ENCODE results near the gene RYR3. TPM values are rescaled to one million over a fixed set of nuclear protein-coding genes. Genes with fewer than 3 reads are reported as not detected.

Gene RYR3
- total RNA-seq, 5 donors from 2014 or later (not counting 1 experiment from before 2014, with no cell fraction given) = 0.03 to 0.07 (median 0.04) TPM; not detected in 1

- Histone ChIP-seq H3K9me3 (no peaks in the 10 kb centered on the region), H3K27ac (ENCODE audit: low read length) (no peak overlapping the region), H3K4me1 (ENCODE audit: control insufficient read depth in 1 of 2, extremely low read depth in 1 of 2, insufficient read depth in 2 of 2, low read length in 2 of 2) (no peaks in the 10 kb centered on the region), H3K4me3 (ENCODE audit: control insufficient read depth in 1 of 2, extremely low read depth in 1 of 2, low read length in 1 of 2) (no peak overlapping the region), H3K27me3 (replicated peaks in 1 of 2; ENCODE audit: control insufficient read depth in 2 of 2, extremely low read depth in 1 of 2, insufficient read depth in 2 of 2, low read length in 1 of 2) (no peaks in the 10 kb centered on the region), H3K36me3 (ENCODE audit: control insufficient read depth in 2 of 2, extremely low read depth in 1 of 2, insufficient read depth in 1 of 2, low read length in 1 of 2) (no peaks in the 10 kb centered on the region)
- Mint-ChIP-seq H3K4me3 (no peak overlapping the region), H3K9me3 (no peaks in the 10 kb centered on the region), H3K36me3 (no peaks in the 10 kb centered on the region), H3K27me3 (peaks cover 15 to 24% of the 10 kb centered on the region in 2 donors), H3K4me1 (no peaks in the 10 kb centered on the region), H3K27ac (no peak overlapping the region)
- POLR2A ChIA-PET = no interaction called here
- no CpG with 5 or more reads among the region's 4 CpGs for WGBS (ENCODE audit: insufficient coverage)
- CTCF ChIA-PET = no interaction called here
- ATAC-seq (replicated peaks in 1 of 4) (no peak), DNase-seq (no peak)
These were observed 197.9 kb downstream of the RYR3 start for GRCh38 chr15:33508703-33509102.

GRCh38 chr15:33515121-33515520, 204.4 kb downstream of the RYR3 start:
- H3K27ac Mint-ChIP-seq = no peak overlapping the region
- CTCF ChIA-PET = no interaction called here
- no peaks in the 10 kb centered on the region for H3K4me1 ChIP-seq (ENCODE audit: control insufficient read depth in 1 of 2, extremely low read depth in 1 of 2, insufficient read depth in 2 of 2, low read length in 2 of 2)
- no peak overlapping the region for H3K27ac ChIP-seq (ENCODE audit: low read length)
- H3K9me3 Mint-ChIP-seq = no peaks in the 10 kb centered on the region
- no peaks in the 10 kb centered on the region for H3K36me3 ChIP-seq (ENCODE audit: control insufficient read depth in 2 of 2, extremely low read depth in 1 of 2, insufficient read depth in 1 of 2, low read length in 1 of 2)
- no peaks in the 10 kb centered on the region for H3K9me3 ChIP-seq
- no peak overlapping the region for H3K4me3 ChIP-seq (ENCODE audit: control insufficient read depth in 1 of 2, extremely low read depth in 1 of 2, low read length in 1 of 2)
- DNase-seq = no peak
- H3K27me3 ChIP-seq (replicated peaks in 1 of 2; ENCODE audit: control insufficient read depth in 2 of 2, extremely low read depth in 1 of 2, insufficient read depth in 2 of 2, low read length in 1 of 2) = peaks cover 0 to 3% of the 10 kb centered on the region in 2 experiments
- no CpG with 5 or more reads among the region's 2 CpGs for WGBS (ENCODE audit: insufficient coverage)
- H3K27me3 Mint-ChIP-seq = peaks cover 15 to 21% of the 10 kb centered on the region in 2 donors
- no peaks in the 10 kb centered on the region for H3K36me3 Mint-ChIP-seq
- POLR2A ChIA-PET = no interaction called here
- no peaks in the 10 kb centered on the region for H3K4me1 Mint-ChIP-seq
- no peak for ATAC-seq (replicated peaks in 1 of 4)
- no peak overlapping the region for H3K4me3 Mint-ChIP-seq

GRCh38 chr15:33516563-33516962, 205.8 kb downstream of the RYR3 start:
- ATAC-seq (replicated peaks in 1 of 4) (no peak), DNase-seq (no peak)
- 93% methylated on average over 2 of the region's 2 CpGs for WGBS (ENCODE audit: insufficient coverage)
- Mint-ChIP-seq H3K9me3 (no peaks in the 10 kb centered on the region), H3K27me3 (peaks cover 15 to 23% of the 10 kb centered on the region in 2 donors), H3K36me3 (no peaks in the 10 kb centered on the region), H3K4me1 (no peaks in the 10 kb centered on the region), H3K4me3 (no peak overlapping the region), H3K27ac (no peak overlapping the region)
- H3K36me3 ChIP-seq (ENCODE audit: control insufficient read depth in 2 of 2, extremely low read depth in 1 of 2, insufficient read depth in 1 of 2, low read length in 1 of 2) = no peaks in the 10 kb centered on the region
- no peaks in the 10 kb centered on the region for H3K9me3 ChIP-seq
- peaks cover 0 to 3% of the 10 kb centered on the region in 2 experiments for H3K27me3 ChIP-seq (replicated peaks in 1 of 2; ENCODE audit: control insufficient read depth in 2 of 2, extremely low read depth in 1 of 2, insufficient read depth in 2 of 2, low read length in 1 of 2)
- H3K4me3 ChIP-seq (ENCODE audit: control insufficient read depth in 1 of 2, extremely low read depth in 1 of 2, low read length in 1 of 2) = no peak overlapping the region
- CTCF ChIA-PET = no interaction called here
- H3K4me1 ChIP-seq (ENCODE audit: control insufficient read depth in 1 of 2, extremely low read depth in 1 of 2, insufficient read depth in 2 of 2, low read length in 2 of 2) = no peaks in the 10 kb centered on the region
- H3K27ac ChIP-seq (ENCODE audit: low read length) = no peak overlapping the region
- POLR2A ChIA-PET = no interaction called here

- H3K4me3 Mint-ChIP-seq = no peak overlapping the region
- no peaks in the 10 kb centered on the region for H3K4me1 Mint-ChIP-seq
- no peaks in the 10 kb centered on the region for H3K36me3 Mint-ChIP-seq
- Histone ChIP-seq H3K36me3 (ENCODE audit: control insufficient read depth in 2 of 2, extremely low read depth in 1 of 2, insufficient read depth in 1 of 2, low read length in 1 of 2) (no peaks in the 10 kb centered on the region), H3K27me3 (replicated peaks in 1 of 2; ENCODE audit: control insufficient read depth in 2 of 2, extremely low read depth in 1 of 2, insufficient read depth in 2 of 2, low read length in 1 of 2) (peaks cover 0 to 3% of the 10 kb centered on the region in 2 experiments), H3K4me1 (ENCODE audit: control insufficient read depth in 1 of 2, extremely low read depth in 1 of 2, insufficient read depth in 2 of 2, low read length in 2 of 2) (no peaks in the 10 kb centered on the region), H3K9me3 (no peaks in the 10 kb centered on the region), H3K27ac (ENCODE audit: low read length) (no peak overlapping the region), H3K4me3 (ENCODE audit: control insufficient read depth in 1 of 2, extremely low read depth in 1 of 2, low read length in 1 of 2) (no peak overlapping the region)
- ChIA-PET POLR2A (no interaction called here), CTCF (no interaction called here)
- peaks cover 12 to 18% of the 10 kb centered on the region in 2 donors for H3K27me3 Mint-ChIP-seq
- no peaks in the 10 kb centered on the region for H3K9me3 Mint-ChIP-seq
- WGBS (ENCODE audit: insufficient coverage) = no CpG with 5 or more reads among the region's 2 CpGs
- H3K27ac Mint-ChIP-seq = no peak overlapping the region
- DNase-seq (no peak), ATAC-seq (replicated peaks in 1 of 4) (no peak)
These were observed 207.2 kb downstream of the RYR3 start for GRCh38 chr15:33517944-33518343.

- H3K9me3 Mint-ChIP-seq = no peaks in the 10 kb centered on the region
- Histone ChIP-seq H3K4me3 (ENCODE audit: control insufficient read depth in 1 of 2, extremely low read depth in 1 of 2, low read length in 1 of 2) (no peak overlapping the region), H3K4me1 (ENCODE audit: control insufficient read depth in 1 of 2, extremely low read depth in 1 of 2, insufficient read depth in 2 of 2, low read length in 2 of 2) (no peaks in the 10 kb centered on the region), H3K36me3 (ENCODE audit: control insufficient read depth in 2 of 2, extremely low read depth in 1 of 2, insufficient read depth in 1 of 2, low read length in 1 of 2) (no peaks in the 10 kb centered on the region), H3K9me3 (no peaks in the 10 kb centered on the region), H3K27ac (ENCODE audit: low read length) (no peak overlapping the region), H3K27me3 (replicated peaks in 1 of 2; ENCODE audit: control insufficient read depth in 2 of 2, extremely low read depth in 1 of 2, insufficient read depth in 2 of 2, low read length in 1 of 2) (peaks cover 0 to 3% of the 10 kb centered on the region in 2 experiments)
- H3K4me3 Mint-ChIP-seq = no peak overlapping the region
- 75% methylated on average over 6 of the region's 8 CpGs for WGBS (ENCODE audit: insufficient coverage)
- H3K27ac Mint-ChIP-seq = no peak overlapping the region
- ChIA-PET CTCF (no interaction called here), POLR2A (no interaction called here)
- peaks cover 12 to 14% of the 10 kb centered on the region in 2 donors for H3K27me3 Mint-ChIP-seq
- H3K4me1 Mint-ChIP-seq = no peaks in the 10 kb centered on the region
- no peaks in the 10 kb centered on the region for H3K36me3 Mint-ChIP-seq
- ATAC-seq (replicated peaks in 1 of 4) (no peak), DNase-seq (no peak)
These were observed 207.7 kb downstream of the RYR3 start for GRCh38 chr15:33518421-33518820.

- ChIA-PET POLR2A (no interaction called here), CTCF (no interaction called here)
- no CpG with 5 or more reads among the region's 3 CpGs for WGBS (ENCODE audit: insufficient coverage)
- ATAC-seq (replicated peaks in 1 of 4) = no peak
- no peaks in the 10 kb centered on the region for H3K9me3 ChIP-seq
- H3K9me3 Mint-ChIP-seq = no peaks in the 10 kb centered on the region
- H3K27me3 Mint-ChIP-seq = peaks cover 5 to 6% of the 10 kb centered on the region in 2 donors
- H3K4me1 ChIP-seq (ENCODE audit: control insufficient read depth in 1 of 2, extremely low read depth in 1 of 2, insufficient read depth in 2 of 2, low read length in 2 of 2) = no peaks in the 10 kb centered on the region
- no peaks in the 10 kb centered on the region for H3K36me3 Mint-ChIP-seq
- H3K27ac Mint-ChIP-seq = no peak overlapping the region
- no peak overlapping the region for H3K4me3 ChIP-seq (ENCODE audit: control insufficient read depth in 1 of 2, extremely low read depth in 1 of 2, low read length in 1 of 2)
- no peak overlapping the region for H3K4me3 Mint-ChIP-seq
- DNase-seq = no peak
- H3K27ac ChIP-seq (ENCODE audit: low read length) = no peak overlapping the region
- H3K27me3 ChIP-seq (replicated peaks in 1 of 2; ENCODE audit: control insufficient read depth in 2 of 2, extremely low read depth in 1 of 2, insufficient read depth in 2 of 2, low read length in 1 of 2) = no peaks in the 10 kb centered on the region
- H3K36me3 ChIP-seq (ENCODE audit: control insufficient read depth in 2 of 2, extremely low read depth in 1 of 2, insufficient read depth in 1 of 2, low read length in 1 of 2) = no peaks in the 10 kb centered on the region
- no peaks in the 10 kb centered on the region for H3K4me1 Mint-ChIP-seq
These were observed 213.5 kb downstream of the RYR3 start for GRCh38 chr15:33524274-33524673.

- CTCF ChIA-PET = interaction anchor here in 1 of 2 donors (0.6 kb wide), 1 partner anchor 42 kb away, joined by 3 read pairs; no protein-coding TSS in a partner anchor
- Histone ChIP-seq H3K9me3 (no peaks in the 10 kb centered on the region), H3K4me1 (ENCODE audit: control insufficient read depth in 1 of 2, extremely low read depth in 1 of 2, insufficient read depth in 2 of 2, low read length in 2 of 2) (no peaks in the 10 kb centered on the region), H3K27me3 (replicated peaks in 1 of 2; ENCODE audit: control insufficient read depth in 2 of 2, extremely low read depth in 1 of 2, insufficient read depth in 2 of 2, low read length in 1 of 2) (no peaks in the 10 kb centered on the region), H3K36me3 (ENCODE audit: control insufficient read depth in 2 of 2, extremely low read depth in 1 of 2, insufficient read depth in 1 of 2, low read length in 1 of 2) (no peaks in the 10 kb centered on the region), H3K4me3 (ENCODE audit: control insufficient read depth in 1 of 2, extremely low read depth in 1 of 2, low read length in 1 of 2) (no peak overlapping the region), H3K27ac (ENCODE audit: low read length) (no peak overlapping the region)
- no peaks in the 10 kb centered on the region for H3K36me3 Mint-ChIP-seq
- no peaks in the 10 kb centered on the region for H3K4me1 Mint-ChIP-seq
- POLR2A ChIA-PET = no interaction called here
- ATAC-seq (replicated peaks in 1 of 4) (no peak), DNase-seq (no peak)
- no CpG with 5 or more reads among the region's 3 CpGs for WGBS (ENCODE audit: insufficient coverage)
- no peaks in the 10 kb centered on the region for H3K9me3 Mint-ChIP-seq
- H3K27ac Mint-ChIP-seq = no peak overlapping the region
- peaks cover 1 to 3% of the 10 kb centered on the region in 2 donors for H3K27me3 Mint-ChIP-seq
- H3K4me3 Mint-ChIP-seq = no peak overlapping the region
These were observed 215.8 kb downstream of the RYR3 start for GRCh38 chr15:33526532-33526931.
